Fibroblast of lung (primary cell): ENCODE results near the gene MYO9A. TPM values are rescaled to one million over a fixed set of nuclear protein-coding genes. Genes with fewer than 3 reads are reported as not detected.

ENCODE experiments used
- DNase-seq, 2 donors: peaks; one replicate each; pipeline versions ENCODE4 v3.0.0 to v3.0.0-alpha.2; 2010; ENCODE audit warnings: low read depth in 2 of 2
- H2AFZ ChIP-seq: 2 replicates; pipeline ENCODE4 v1.5.1; 2012; ENCODE audit warnings: low read length, control low read depth, inconsistent platforms
- H3K27ac ChIP-seq: 2 replicates; pipeline ENCODE4 v1.5.1; 2011; ENCODE audit warnings: low read length, control low read depth; ENCODE audit not compliant: insufficient read depth
- H3K27me3 ChIP-seq: 2 replicates; pipeline ENCODE4 v1.5.1; 2011; ENCODE audit warnings: mild to moderate bottlenecking, low read length; ENCODE audit not compliant: control insufficient read depth, insufficient read depth
- H3K36me3 ChIP-seq: 2 replicates; pipeline ENCODE4 v1.5.1; 2011; ENCODE audit warnings: low read length; ENCODE audit not compliant: control insufficient read depth, insufficient read depth
- H3K4me1 ChIP-seq: 2 replicates; pipeline ENCODE4 v1.5.1; 2011; ENCODE audit warnings: low read length; ENCODE audit not compliant: control insufficient read depth, insufficient read depth; ENCODE audit errors: extremely low read depth
- H3K4me2 ChIP-seq: 2 replicates; pipeline ENCODE4 v1.5.1; 2011; ENCODE audit warnings: low read length, control low read depth; ENCODE audit not compliant: insufficient read depth; ENCODE audit errors: extremely low read depth
- H3K4me3 ChIP-seq, 4 experiments: fragments of 200-600 bp in 1 of 4; sonication (generic) in 1 of 4; replicated peaks in 1 of 4; 2 replicates each; pipeline ENCODE4 v1.5.1; 2011 to 2016; ENCODE audit warnings: low read length in 4 of 4, low read depth in 3 of 4, mild to moderate bottlenecking in 3 of 4, control low read depth in 2 of 4, inconsistent platforms in 1 of 4, mixed read lengths in 1 of 4; ENCODE audit not compliant: insufficient read depth in 1 of 4; ENCODE audit errors: control extremely low read depth in 1 of 4
- H3K79me2 ChIP-seq: 2 replicates; pipeline ENCODE4 v1.5.1; 2012; ENCODE audit warnings: mild to moderate bottlenecking, low read length, inconsistent platforms; ENCODE audit not compliant: control insufficient read depth, insufficient read depth
- H3K9ac ChIP-seq: 2 replicates; pipeline ENCODE4 v1.5.1; 2011; ENCODE audit warnings: mild to moderate bottlenecking, low read length, control low read depth; ENCODE audit not compliant: insufficient read depth
- H3K9me3 ChIP-seq: 2 replicates; pipeline ENCODE4 v1.5.1; 2012; ENCODE audit warnings: low read depth, low read length; ENCODE audit not compliant: control insufficient read depth, insufficient read depth
- H4K20me1 ChIP-seq: 2 replicates; pipeline ENCODE4 v1.5.1; 2011; ENCODE audit warnings: low read length; ENCODE audit not compliant: control insufficient read depth, insufficient read depth; ENCODE audit errors: extremely low read depth
- CTCF ChIP-seq, 2 donors: IDR thresholded peaks in 1 of 2; conservative IDR thresholded peaks in 1 of 2; 1 replicate in 1 of 2; 2 replicates in 1 of 2; pipeline ENCODE4 v1.5.1; 2011 to 2012; ENCODE audit warnings: low read length in 2 of 2, control low read depth in 1 of 2, inconsistent platforms in 1 of 2, low read depth in 1 of 2, mild to moderate bottlenecking in 1 of 2
- EZH2 ChIP-seq: IDR thresholded peaks from 2 replicates; pipeline ENCODE4 v1.5.1; 2012; ENCODE audit warnings: low read length, control low read depth, mild to moderate bottlenecking; ENCODE audit errors: missing control alignments
- polyA plus RNA-seq, 2 donors: library from polyadenylated mRNA; depleted of rRNA in 1 of 2; stranded (reverse) in 1 of 2; unstranded in 1 of 2; fragments of >200 nt; gene quantifications; 2 replicates each; pipeline ENCODE4 v1.2.1, GENCODE V29; 2011 to 2012; ENCODE audit warnings: missing spikeins in 1 of 2
- total RNA-seq: library from RNA; depleted of rRNA; stranded (reverse); fragments of >200 nt; gene quantifications from 2 replicates; pipeline ENCODE4 v1.2.1, GENCODE V29; 2014

The MYO9A gene
- total and polyA plus RNA-seq, 2 donors (not counting 1 experiment from before 2014, with no cell fraction given) = 12.8 to 48.6 TPM

GRCh38 chr15:71899674-71900073 lies 218.3 kb downstream of the MYO9A start:
- Histone ChIP-seq H3K9me3 (no peaks in the 10 kb centered on the region), H3K36me3 (peaks cover 4% of the 10 kb centered on the region)

GRCh38 chr15:71893691-71894090 lies 224.3 kb downstream of the MYO9A start:
- Histone ChIP-seq H3K4me1 (no peaks in the 10 kb centered on the region), H3K27me3 (no peaks in the 10 kb centered on the region), H3K9ac (no peak overlapping the region), H2AFZ (no peak overlapping the region), H3K27ac (no peak overlapping the region), H3K36me3 (peaks cover 3% of the 10 kb centered on the region), H3K4me3 (no peak overlapping the region), H3K4me2 (no peak overlapping the region), H3K9me3 (no peaks in the 10 kb centered on the region), H4K20me1 (no peaks in the 10 kb centered on the region), H3K79me2 (no peaks in the 10 kb centered on the region)
- DNase-seq = peak in 1 of 2 donors; percentile 28
- TF ChIP-seq EZH2 = no peak

More at GRCh38 chr15:71899674-71900073, 218.3 kb downstream of the MYO9A start:
- Histone ChIP-seq H3K27ac (no peak overlapping the region), H4K20me1 (no peaks in the 10 kb centered on the region), H3K4me1 (no peaks in the 10 kb centered on the region), H2AFZ (no peak overlapping the region), H3K4me2 (no peak overlapping the region), H3K79me2 (no peaks in the 10 kb centered on the region), H3K27me3 (no peaks in the 10 kb centered on the region), H3K4me3 (no peak overlapping the region), H3K9ac (no peak overlapping the region)
- DNase-seq = no peak
- TF ChIP-seq CTCF (conservative IDR thresholded peaks at IDR 0.05 in 1 of 2, IDR thresholded peaks at IDR 0.05 in 1 of 2; ENCODE audit: low read depth in 1 of 2, low read length in 2 of 2) = no peak
- no peak for TF ChIP-seq EZH2

- Histone ChIP-seq H2AFZ (no peak overlapping the region), H3K9ac (no peak overlapping the region), H3K79me2 (no peaks in the 10 kb centered on the region), H3K4me1 (no peaks in the 10 kb centered on the region), H3K27ac (no peak overlapping the region), H3K4me3 (no peak overlapping the region), H4K20me1 (no peaks in the 10 kb centered on the region), H3K36me3 (peaks cover 1% of the 10 kb centered on the region), H3K4me2 (no peak overlapping the region), H3K9me3 (no peaks in the 10 kb centered on the region), H3K27me3 (no peaks in the 10 kb centered on the region)
- DNase-seq = no peak
- TF ChIP-seq EZH2 = no peak
Measured at GRCh38 chr15:71892335-71892734, 225.6 kb downstream of the MYO9A start.

GRCh38 chr15:71891026-71891425 lies 226.9 kb downstream of the MYO9A start:
- H3K36me3 ChIP-seq = peaks cover 3% of the 10 kb centered on the region

More at GRCh38 chr15:71891026-71891425, 226.9 kb downstream of the MYO9A start:
- no peak overlapping the region for H3K4me2 ChIP-seq
- no peaks in the 10 kb centered on the region for H3K27me3 ChIP-seq
- peak in 1 of 2 donors; percentile 1 for DNase-seq
- no peak for TF ChIP-seq EZH2
- TF ChIP-seq CTCF (conservative IDR thresholded peaks at IDR 0.05 in 1 of 2, IDR thresholded peaks at IDR 0.05 in 1 of 2; ENCODE audit: low read depth in 1 of 2, low read length in 2 of 2) = no peak
- H3K4me1 ChIP-seq = no peaks in the 10 kb centered on the region
- no peaks in the 10 kb centered on the region for H3K9me3 ChIP-seq
- no peaks in the 10 kb centered on the region for H4K20me1 ChIP-seq
- H3K9ac ChIP-seq = no peak overlapping the region
- H3K27ac ChIP-seq = no peak overlapping the region
- H3K4me3 ChIP-seq = no peak overlapping the region
- no peak overlapping the region for H2AFZ ChIP-seq
- H3K79me2 ChIP-seq = no peaks in the 10 kb centered on the region
